Measurements from ENCODE around the gene CHAF1A. TPM values are rescaled to one million over a fixed set of nuclear protein-coding genes. Genes with fewer than 3 reads are reported as not detected.

The CHAF1A gene
- total and polyA plus RNA-seq, 4 donors = 5.2 to 9.3 (median 6.7) TPM

DNA sequence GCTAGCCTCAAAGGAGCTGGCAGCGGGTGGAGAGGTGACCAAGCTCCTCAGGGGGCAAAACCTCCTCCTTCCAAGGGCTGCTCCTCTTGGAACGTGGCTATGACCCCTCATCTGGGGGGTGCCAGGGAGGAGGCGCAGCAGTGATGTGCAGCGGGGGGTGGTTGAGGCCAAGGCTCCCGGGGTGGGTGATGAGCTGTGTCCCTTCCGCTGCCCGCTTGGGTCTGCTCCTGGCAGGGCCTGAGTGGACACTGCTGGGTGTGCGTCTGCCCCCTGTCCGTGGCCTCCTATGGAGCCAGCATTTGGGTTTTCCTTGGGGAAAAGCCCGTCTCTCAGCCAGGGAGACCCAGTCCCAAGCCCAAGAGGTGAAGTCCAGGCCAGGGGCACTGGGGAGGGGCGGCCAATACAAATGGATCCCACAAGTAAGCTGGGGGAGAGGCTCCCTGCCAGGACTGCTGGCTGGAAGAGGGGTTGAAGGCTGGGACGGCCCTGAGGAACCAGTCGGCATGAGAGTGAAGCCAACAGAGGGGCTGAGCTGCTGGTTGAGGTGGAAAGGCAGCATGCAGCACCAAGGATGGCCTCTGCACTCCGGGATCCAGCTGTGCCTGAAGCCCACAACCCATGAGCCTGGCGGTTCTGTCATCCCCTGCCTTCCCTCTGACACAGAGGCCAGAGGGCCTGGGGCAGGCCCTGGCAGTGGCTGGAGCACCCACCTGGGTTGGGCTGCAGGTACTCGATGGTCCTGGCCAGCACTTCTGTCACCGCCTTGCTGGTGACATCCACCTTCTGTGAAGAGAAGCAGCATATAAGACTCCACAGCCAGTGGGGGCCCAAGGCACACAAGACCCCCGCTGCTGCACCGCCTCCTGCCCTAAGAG, 36.4 kb upstream of the CHAF1A start:
- ATAC-seq (ENCODE audit: low FRiP score) (no peak), DNase-seq (no peak)
- Histone ChIP-seq H3K27ac (ENCODE audit: low read depth in 1 of 2, low read length in 2 of 2) (no peak overlapping the region), H3K9me3 (ENCODE audit: control insufficient read depth, low read length) (no peaks in the 10 kb centered on the region), H3K36me3 (ENCODE audit: control insufficient read depth in 1 of 2, insufficient read depth in 2 of 2, low read length in 1 of 2) (peaks cover 0 to 2% of the 10 kb centered on the region in 2 donors), H3K4me1 (ENCODE audit: control insufficient read depth in 1 of 2, insufficient read depth in 2 of 2, low read length in 2 of 2) (no peaks in the 10 kb centered on the region), H3K27me3 (ENCODE audit: control insufficient read depth in 1 of 2, insufficient read depth in 2 of 2, low read length in 1 of 2) (no peaks in the 10 kb centered on the region), H3K4me3 (ENCODE audit: low read length in 2 of 2) (no peak overlapping the region)
- intact Hi-C loops (cut with DNase I) = no loop called here
- WGBS, 2 donors = 92% methylated on average over 19 of the region's 19 CpGs

- H3K27ac ChIP-seq (ENCODE audit: low read depth in 1 of 2, low read length in 2 of 2) = no peak overlapping the region
- H3K4me1 ChIP-seq (ENCODE audit: control insufficient read depth in 1 of 2, insufficient read depth in 2 of 2, low read length in 2 of 2) = no peaks in the 10 kb centered on the region
- peaks cover 0 to 2% of the 10 kb centered on the region in 2 donors for H3K36me3 ChIP-seq (ENCODE audit: control insufficient read depth in 1 of 2, insufficient read depth in 2 of 2, low read length in 1 of 2)
- no peak overlapping the region for H3K4me3 ChIP-seq (ENCODE audit: low read length in 2 of 2)
- WGBS, 2 donors = 88 to 92% methylated on average over 15 to 16 of the region's 16 CpGs
- intact Hi-C loops (cut with DNase I) = no loop called here
- DNase-seq (peak in 1 of 2 donors; percentile 66), ATAC-seq (ENCODE audit: low FRiP score) (no peak)
- H3K27me3 ChIP-seq (ENCODE audit: control insufficient read depth in 1 of 2, insufficient read depth in 2 of 2, low read length in 1 of 2) = no peaks in the 10 kb centered on the region
- H3K9me3 ChIP-seq (ENCODE audit: control insufficient read depth, low read length) = no peaks in the 10 kb centered on the region
These were observed 35.6 kb upstream of the CHAF1A start for GRCh38 chr19:4366666-4367335.

DNA sequence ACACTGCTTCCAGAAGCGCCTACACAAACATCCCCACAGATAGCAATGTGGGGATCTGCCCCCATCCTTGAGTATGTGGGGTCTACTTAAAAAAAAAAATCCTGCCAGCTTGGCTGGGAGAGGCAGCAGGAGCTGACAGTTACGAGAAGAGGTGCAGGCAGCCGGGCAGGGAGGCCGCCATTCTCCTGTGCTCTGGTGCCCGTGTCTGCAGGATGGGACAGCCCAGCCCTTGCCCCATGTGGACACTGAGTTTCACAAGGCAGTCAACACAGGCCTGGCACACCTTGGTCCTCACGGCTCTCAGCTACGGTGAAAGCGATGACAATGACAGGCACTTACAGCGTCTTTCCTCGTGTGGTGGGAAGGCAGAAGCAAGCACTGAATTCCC, 35.1 kb upstream of the CHAF1A start:
- no peaks in the 10 kb centered on the region for H3K27me3 ChIP-seq (ENCODE audit: control insufficient read depth in 1 of 2, insufficient read depth in 2 of 2, low read length in 1 of 2)
- 92% methylated on average over 10 of the region's 10 CpGs for WGBS, 2 donors
- DNase-seq (no peak), ATAC-seq (ENCODE audit: low FRiP score) (no peak)
- H3K27ac ChIP-seq (ENCODE audit: low read depth in 1 of 2, low read length in 2 of 2) = no peak overlapping the region
- intact Hi-C loops (cut with DNase I) = no loop called here
- H3K9me3 ChIP-seq (ENCODE audit: control insufficient read depth, low read length) = no peaks in the 10 kb centered on the region
- H3K36me3 ChIP-seq (ENCODE audit: control insufficient read depth in 1 of 2, insufficient read depth in 2 of 2, low read length in 1 of 2) = peaks cover 0 to 2% of the 10 kb centered on the region in 2 donors
- H3K4me3 ChIP-seq (ENCODE audit: low read length in 2 of 2) = no peak overlapping the region
- H3K4me1 ChIP-seq (ENCODE audit: control insufficient read depth in 1 of 2, insufficient read depth in 2 of 2, low read length in 2 of 2) = no peaks in the 10 kb centered on the region

DNA sequence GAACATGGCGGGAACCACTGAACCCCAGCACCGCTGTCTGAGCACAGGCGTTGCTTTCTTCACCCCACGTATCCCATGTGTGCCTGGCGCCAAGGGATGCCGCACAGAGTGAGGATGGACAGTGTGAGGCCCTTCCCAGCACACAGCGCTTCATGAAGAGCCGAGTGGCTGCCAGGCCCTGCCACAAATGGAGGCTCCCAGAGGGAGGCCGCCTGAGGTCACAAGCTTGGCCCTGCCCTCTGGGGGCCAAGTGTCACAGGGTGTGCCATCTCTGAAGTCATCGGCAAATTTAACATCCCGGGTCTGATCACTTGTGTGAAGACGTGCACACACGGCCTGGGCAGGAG, 34.7 kb upstream of the CHAF1A start:
- no peak for ATAC-seq (ENCODE audit: low FRiP score)

GRCh38 chr19:4368128-4368820, 34.2 kb upstream of the CHAF1A start:
- ATAC-seq (ENCODE audit: low FRiP score) = no peak
- H3K4me1 ChIP-seq (ENCODE audit: control insufficient read depth in 1 of 2, insufficient read depth in 2 of 2, low read length in 2 of 2) = no peaks in the 10 kb centered on the region
- 67% methylated on average over 19 of the region's 19 CpGs for WGBS, 2 donors

More for the DNA sequence above, 34.7 kb upstream of the CHAF1A start:
- intact Hi-C loops (cut with DNase I) = no loop called here
- no peak for DNase-seq
- no peaks in the 10 kb centered on the region for H3K27me3 ChIP-seq (ENCODE audit: control insufficient read depth in 1 of 2, insufficient read depth in 2 of 2, low read length in 1 of 2)
- 87 to 93% methylated on average over 13 of the region's 13 CpGs for WGBS, 2 donors
- peaks cover 0 to 2% of the 10 kb centered on the region in 2 donors for H3K36me3 ChIP-seq (ENCODE audit: control insufficient read depth in 1 of 2, insufficient read depth in 2 of 2, low read length in 1 of 2)
- H3K4me1 ChIP-seq (ENCODE audit: control insufficient read depth in 1 of 2, insufficient read depth in 2 of 2, low read length in 2 of 2) = no peaks in the 10 kb centered on the region
- no peaks in the 10 kb centered on the region for H3K9me3 ChIP-seq (ENCODE audit: control insufficient read depth, low read length)
- H3K4me3 ChIP-seq (ENCODE audit: low read length in 2 of 2) = no peak overlapping the region
- H3K27ac ChIP-seq (ENCODE audit: low read depth in 1 of 2, low read length in 2 of 2) = no peak overlapping the region

DNA sequence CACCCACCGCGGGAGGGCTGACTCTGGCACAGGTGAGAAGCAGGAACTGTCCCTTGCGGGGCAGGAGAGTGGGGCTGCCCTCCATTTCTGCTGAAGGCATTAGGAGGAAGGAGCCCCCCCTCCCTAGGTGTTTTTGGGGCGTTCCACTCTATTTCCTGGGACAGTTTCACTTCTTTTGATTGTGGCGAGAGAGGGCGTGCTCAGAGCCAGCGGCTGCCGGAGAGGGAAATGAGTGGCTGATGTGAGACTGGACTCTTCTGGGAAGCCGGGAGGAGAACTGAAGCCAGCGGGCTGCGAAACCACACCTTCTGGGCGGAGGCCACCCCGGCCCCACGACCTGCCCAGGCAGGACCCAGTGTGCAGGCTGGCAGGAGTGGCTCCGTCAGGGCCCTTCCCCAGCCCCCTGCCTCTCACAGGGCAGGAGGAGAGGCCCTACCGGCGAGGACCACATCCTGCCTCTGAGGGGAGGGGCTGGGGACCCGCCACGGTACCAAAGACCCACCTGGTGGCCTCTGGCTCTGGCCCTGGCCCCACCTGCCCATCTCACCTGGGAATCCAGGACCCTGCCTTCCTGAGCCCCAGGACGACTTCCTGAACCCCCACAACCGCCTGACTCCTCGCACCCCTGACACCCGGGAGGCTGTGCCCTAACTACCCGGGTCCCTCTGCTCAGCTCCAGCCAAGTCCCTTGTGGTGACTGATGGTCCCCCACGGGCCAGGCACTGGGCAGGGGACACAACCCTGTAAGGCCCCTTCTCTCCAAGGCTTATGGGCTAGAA, 33.1 kb upstream of the CHAF1A start:
- no peaks in the 10 kb centered on the region for H3K4me1 ChIP-seq (ENCODE audit: control insufficient read depth in 1 of 2, insufficient read depth in 2 of 2, low read length in 2 of 2)
- H3K4me3 ChIP-seq (ENCODE audit: low read length in 2 of 2) = no peak overlapping the region
- H3K27me3 ChIP-seq (ENCODE audit: control insufficient read depth in 1 of 2, insufficient read depth in 2 of 2, low read length in 1 of 2) = no peaks in the 10 kb centered on the region
- DNase-seq (peak in 1 of 2 donors; percentile 77), ATAC-seq (ENCODE audit: low FRiP score) (peak; percentile 17)
- H3K9me3 ChIP-seq (ENCODE audit: control insufficient read depth, low read length) = no peaks in the 10 kb centered on the region
- WGBS, 2 donors = 85 to 86% methylated on average over 21 to 25 of the region's 25 CpGs
- H3K27ac ChIP-seq (ENCODE audit: low read depth in 1 of 2, low read length in 2 of 2) = no peak overlapping the region
- no peaks in the 10 kb centered on the region for H3K36me3 ChIP-seq (ENCODE audit: control insufficient read depth in 1 of 2, insufficient read depth in 2 of 2, low read length in 1 of 2)
- intact Hi-C loops (cut with DNase I) = no loop called here

More at GRCh38 chr19:4368128-4368820, 34.2 kb upstream of the CHAF1A start:
- H3K36me3 ChIP-seq (ENCODE audit: control insufficient read depth in 1 of 2, insufficient read depth in 2 of 2, low read length in 1 of 2) = peaks cover 0 to 2% of the 10 kb centered on the region in 2 donors
- no peaks in the 10 kb centered on the region for H3K27me3 ChIP-seq (ENCODE audit: control insufficient read depth in 1 of 2, insufficient read depth in 2 of 2, low read length in 1 of 2)
- intact Hi-C loops (cut with DNase I) = no loop called here
- peak in 1 of 2 donors; percentile 54 for DNase-seq
- H3K9me3 ChIP-seq (ENCODE audit: control insufficient read depth, low read length) = no peaks in the 10 kb centered on the region
- H3K27ac ChIP-seq (ENCODE audit: low read depth in 1 of 2, low read length in 2 of 2) = no peak overlapping the region
- H3K4me3 ChIP-seq (ENCODE audit: low read length in 2 of 2) = no peak overlapping the region

- H3K9me3 ChIP-seq (ENCODE audit: control insufficient read depth, low read length) = no peaks in the 10 kb centered on the region
- DNase-seq = peak in 1 of 2 donors; percentile 71
- no peak overlapping the region for H3K4me3 ChIP-seq (ENCODE audit: low read length in 2 of 2)
- WGBS, 2 donors = 86 to 87% methylated on average over 21 of the region's 21 CpGs
- no peaks in the 10 kb centered on the region for H3K36me3 ChIP-seq (ENCODE audit: control insufficient read depth in 1 of 2, insufficient read depth in 2 of 2, low read length in 1 of 2)
- intact Hi-C loops (cut with DNase I) = no loop called here
- no peak overlapping the region for H3K27ac ChIP-seq (ENCODE audit: low read depth in 1 of 2, low read length in 2 of 2)
- peaks cover 0 to under 1% of the 10 kb centered on the region in 2 donors for H3K4me1 ChIP-seq (ENCODE audit: control insufficient read depth in 1 of 2, insufficient read depth in 2 of 2, low read length in 2 of 2)
- no peak for ATAC-seq (ENCODE audit: low FRiP score)
- no peaks in the 10 kb centered on the region for H3K27me3 ChIP-seq (ENCODE audit: control insufficient read depth in 1 of 2, insufficient read depth in 2 of 2, low read length in 1 of 2)
These were observed 32.6 kb upstream of the CHAF1A start for GRCh38 chr19:4369888-4370260.

DNA sequence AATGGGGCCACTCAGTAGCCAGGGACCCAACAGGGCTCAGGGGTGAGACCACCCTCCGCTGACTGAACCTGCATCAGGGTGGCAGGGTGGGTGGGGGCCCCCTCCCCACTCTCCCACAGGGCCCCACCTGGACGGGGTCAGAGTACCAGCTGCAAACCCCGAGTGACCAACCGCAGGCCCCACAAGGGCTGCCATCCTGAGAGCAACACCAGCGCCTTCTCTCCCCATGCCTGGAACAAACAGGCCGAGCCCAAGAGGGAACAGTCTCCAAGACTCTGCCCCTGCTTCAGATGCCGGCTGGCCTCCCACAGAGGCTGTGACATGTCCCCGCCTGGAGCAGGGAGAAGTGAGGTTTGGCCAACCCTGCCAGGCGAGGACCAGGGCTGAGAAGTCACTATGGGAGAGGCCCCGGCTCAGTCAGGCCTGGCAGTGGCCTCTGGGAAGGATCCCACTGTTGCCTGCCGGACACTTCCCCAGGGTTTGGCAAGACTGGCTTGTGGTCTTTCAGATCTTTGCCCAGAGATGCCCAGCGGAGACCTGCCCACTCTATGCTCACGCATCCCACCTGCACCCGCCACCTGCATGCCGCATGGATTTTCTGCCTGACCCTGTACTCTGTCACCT, 31.9 kb upstream of the CHAF1A start:
- Histone ChIP-seq H3K4me1 (ENCODE audit: control insufficient read depth in 1 of 2, insufficient read depth in 2 of 2, low read length in 2 of 2) (peaks cover 0 to 3% of the 10 kb centered on the region in 2 donors), H3K27ac (ENCODE audit: low read depth in 1 of 2, low read length in 2 of 2) (no peak overlapping the region), H3K27me3 (ENCODE audit: control insufficient read depth in 1 of 2, insufficient read depth in 2 of 2, low read length in 1 of 2) (no peaks in the 10 kb centered on the region), H3K4me3 (ENCODE audit: low read length in 2 of 2) (no peak overlapping the region), H3K36me3 (ENCODE audit: control insufficient read depth in 1 of 2, insufficient read depth in 2 of 2, low read length in 1 of 2) (no peaks in the 10 kb centered on the region), H3K9me3 (ENCODE audit: control insufficient read depth, low read length) (no peaks in the 10 kb centered on the region)
- 92 to 93% methylated on average over 15 of the region's 15 CpGs for WGBS, 2 donors
- intact Hi-C loops (cut with DNase I) = no loop called here
- ATAC-seq (ENCODE audit: low FRiP score) (no peak), DNase-seq (no peak)

Measured in aorta (tissue), 5 donors.